Limb (tissue), 2 donors: ENCODE data around the gene TPK1.
A peak's percentile ranks its signal among the peaks of the same experiment; 100 is the strongest.
"Not testable (repeated sequence)": the region's sequence is repeated elsewhere in the genome, so short reads cannot be mapped to it uniquely, and the experiment has no call there.

Source experiments
- DNase-seq, 2 donors: peaks; one replicate each; pipeline ENCODE4 v3.0.0-alpha.2; 2016; ENCODE audit errors: extremely low spot score in 2 of 2

The TPK1 gene

DNA sequence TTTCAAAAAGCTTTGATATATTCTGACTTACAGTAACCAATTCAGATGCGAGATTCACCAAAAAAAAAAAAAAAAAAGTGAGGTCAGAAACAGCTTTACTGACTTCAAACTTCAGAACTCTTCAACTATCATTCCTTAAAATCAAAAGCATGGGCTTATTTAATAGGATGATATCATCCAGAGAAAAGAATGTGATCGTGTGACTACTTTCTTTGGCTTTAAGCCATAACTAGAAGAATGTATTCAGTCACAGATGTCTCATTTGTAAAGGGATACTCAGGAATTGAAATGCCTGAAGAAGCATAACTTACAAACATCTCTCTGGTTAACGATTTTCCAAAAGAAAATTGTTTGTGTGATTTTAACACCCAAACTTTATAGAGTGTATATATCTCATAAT is 11.5 kb downstream of the TPK1 start:
- DNase-seq, result peak in 1 of 2 donors; percentile 67

- DNase-seq, result no peak
These were observed 13.6 kb downstream of the TPK1 start for GRCh38 chr7:144822223-144822622.

- no peak for DNase-seq
These were observed 14.8 kb downstream of the TPK1 start for GRCh38 chr7:144821067-144821466.

DNA sequence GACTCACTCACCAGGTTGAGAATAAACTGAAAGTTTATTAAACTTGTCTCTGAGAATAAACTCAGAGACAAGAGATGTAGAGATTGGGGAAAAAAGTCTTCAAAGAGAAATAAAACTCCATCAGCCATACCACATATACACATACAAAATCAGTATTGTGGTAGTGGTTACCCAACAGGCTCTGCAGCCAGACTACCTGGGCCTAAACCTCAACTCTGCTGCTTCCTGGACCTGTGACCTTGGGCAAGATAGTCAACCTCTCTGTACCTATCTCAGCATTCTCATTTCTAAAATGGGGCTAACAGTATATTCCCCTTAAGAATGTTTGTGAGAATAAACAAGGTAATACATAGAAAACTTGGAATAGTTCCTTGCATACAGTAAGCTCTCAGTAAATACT is 15.3 kb downstream of the TPK1 start:
- no peak for DNase-seq

DNA sequence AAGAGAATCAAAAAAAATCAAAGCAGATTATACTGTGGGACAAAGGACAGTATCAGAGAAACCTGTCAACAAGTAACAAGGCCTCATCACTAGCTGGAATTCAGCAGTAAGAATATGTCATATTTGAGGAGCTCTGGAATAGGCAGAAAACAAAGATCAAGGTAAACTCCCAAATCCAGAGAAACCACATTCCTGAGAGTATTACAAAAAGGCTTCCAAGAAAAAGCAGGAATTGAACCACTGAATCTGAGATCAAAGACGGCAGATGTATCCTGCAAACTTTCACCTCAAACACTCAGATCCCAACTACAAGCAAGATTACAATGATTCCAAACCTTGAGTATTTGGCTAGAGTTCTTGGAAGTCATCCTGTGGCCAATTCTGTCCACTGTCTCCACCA is 16.3 kb downstream of the TPK1 start:
- DNase-seq, result no peak

DNA sequence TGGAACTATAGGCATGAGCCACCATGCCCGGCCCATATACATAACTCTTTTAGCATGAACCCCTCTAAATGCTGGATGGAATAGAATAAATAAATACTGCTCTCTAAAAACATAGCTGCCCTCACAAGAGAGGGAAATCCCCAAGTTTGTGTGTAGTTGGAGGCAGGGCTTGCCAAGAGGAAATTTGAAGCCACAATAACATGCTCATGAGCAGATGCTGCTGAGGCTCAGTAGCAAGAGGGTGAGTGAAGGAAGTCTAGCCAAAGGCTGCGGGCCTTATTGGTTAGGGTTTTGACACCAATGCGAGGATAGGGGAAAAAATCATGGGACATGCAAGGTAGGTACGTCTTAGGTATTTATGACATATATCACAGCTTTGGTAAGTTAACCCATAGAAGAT is 17.3 kb downstream of the TPK1 start:
- DNase-seq, result no peak

DNA sequence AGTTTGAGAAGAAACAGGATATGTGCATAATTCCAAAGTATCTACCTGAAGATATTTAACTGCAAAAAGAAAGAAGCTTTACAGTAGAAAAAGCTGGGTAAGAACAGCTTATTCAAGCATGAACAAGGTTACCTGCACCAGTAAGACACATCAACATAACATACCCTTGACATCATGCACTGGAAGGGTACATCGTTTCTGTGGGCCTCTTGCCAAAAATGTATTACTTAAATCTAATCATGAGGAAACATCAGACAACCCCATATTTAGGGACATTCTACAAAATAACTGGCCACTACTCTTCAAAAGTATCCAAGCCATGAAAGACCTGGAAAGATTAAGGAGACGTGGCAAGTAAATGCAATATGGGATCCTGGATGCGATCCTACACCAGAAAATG is 18.9 kb downstream of the TPK1 start:
- DNase-seq, result no peak

- DNase-seq, result no peak
These were observed 21.6 kb downstream of the TPK1 start for GRCh38 chr7:144814299-144814698.

DNA sequence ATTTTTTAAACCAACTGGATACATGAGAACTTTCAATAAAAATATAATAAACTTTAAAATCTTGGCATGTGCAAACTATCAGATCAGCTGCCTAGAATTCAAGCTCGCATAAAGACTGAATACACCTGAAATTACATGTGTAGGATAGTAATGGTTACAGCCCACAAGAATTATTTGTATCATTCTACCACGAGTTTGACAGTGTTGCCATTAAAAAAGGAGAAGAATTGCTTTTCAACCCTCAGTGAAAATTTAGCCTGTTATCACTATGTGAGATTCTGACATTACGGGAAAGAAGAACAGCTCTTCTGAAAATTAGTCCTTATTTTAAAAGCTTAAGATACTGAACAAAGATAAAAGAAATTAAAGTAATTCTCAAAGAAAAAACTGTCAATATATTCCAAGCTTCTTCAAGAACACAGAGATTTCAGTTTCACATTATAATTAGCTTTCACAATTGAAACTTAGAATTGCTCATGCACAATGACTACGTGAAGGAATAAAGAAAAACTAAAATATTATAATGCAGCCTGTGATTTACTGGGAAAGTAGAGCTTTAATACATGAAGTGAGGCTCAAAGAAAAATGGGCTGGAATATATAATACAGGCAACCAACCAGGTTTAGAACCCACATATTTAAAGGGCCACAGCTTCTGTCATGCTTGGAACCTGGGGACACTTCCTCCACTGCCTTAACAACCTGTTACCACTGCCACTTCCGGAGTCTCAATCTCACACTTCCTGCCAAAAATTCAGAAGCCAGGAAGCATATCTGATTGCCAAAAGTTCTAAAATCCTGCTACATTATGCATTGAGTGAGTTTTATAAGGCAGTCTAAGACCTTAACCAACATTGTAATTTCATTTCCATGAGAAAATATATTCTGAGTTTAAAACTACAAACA is 23.2 kb downstream of the TPK1 start:
- DNase-seq, result no peak

DNA sequence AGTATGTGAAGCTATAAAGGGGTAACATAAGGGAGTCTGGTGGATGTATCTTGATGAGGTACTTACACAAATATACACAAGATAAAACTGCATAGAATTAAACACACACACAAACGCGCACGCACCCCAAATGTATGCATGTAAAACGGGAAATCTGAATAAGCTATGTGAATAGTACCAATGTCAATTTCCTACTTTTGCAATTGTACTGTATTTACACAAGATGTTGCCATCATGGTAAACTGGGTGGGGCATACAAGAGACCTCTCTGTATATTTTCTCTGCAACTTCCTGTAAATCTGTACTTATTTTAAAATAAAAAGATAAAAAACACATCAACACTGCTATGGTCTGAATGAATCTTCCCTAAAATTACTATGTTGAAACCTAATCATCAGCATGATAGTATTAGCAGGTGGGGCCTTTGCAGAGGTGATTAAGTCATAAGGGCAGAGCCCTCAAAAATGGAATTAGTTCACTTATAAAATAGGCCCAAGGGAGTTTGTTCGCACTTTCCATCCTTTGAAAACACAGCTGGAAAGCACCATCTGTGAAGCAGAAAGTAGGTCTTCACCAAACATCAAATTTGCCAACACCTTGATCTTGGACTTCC is 30.1 kb downstream of the TPK1 start:
- no peak for DNase-seq

DNA sequence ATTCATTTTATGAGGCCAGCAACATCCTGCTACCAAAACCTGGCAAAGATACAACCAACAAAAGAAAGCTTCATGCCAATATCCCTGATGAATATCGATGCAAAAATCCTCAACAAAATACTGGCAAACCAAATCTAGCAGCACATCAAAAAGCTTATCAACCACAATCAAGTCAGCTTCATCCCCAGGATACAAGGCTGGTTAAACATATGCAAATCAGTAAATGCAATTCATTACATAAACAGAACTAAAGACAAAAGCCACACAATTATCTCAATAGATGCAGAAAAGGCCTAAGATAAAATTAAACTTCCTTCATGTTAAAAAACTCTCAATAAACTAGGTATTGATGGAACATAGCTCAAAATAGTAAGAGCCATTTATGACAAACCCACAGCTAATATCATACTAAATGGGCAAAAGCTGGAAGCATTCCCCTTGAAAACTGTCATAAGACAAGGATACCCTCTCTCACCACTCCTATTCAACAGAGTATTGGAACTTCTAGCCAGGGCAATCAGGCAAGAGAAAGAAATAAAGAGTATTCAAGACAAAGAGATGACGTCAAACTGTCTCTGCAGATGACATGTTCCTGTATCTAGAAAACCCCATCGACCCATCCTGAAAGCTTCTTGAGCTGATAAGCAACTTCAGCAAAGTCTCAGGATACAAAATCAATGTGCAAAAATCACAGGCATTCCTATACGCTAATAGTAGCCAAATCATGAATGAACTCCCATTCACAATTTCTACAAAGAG is 35.0 kb downstream of the TPK1 start:
- DNase-seq, result not testable (repeated sequence)

GRCh38 chr7:144796919-144797318 is 38.9 kb downstream of the TPK1 start:
- DNase-seq, result no peak

DNA sequence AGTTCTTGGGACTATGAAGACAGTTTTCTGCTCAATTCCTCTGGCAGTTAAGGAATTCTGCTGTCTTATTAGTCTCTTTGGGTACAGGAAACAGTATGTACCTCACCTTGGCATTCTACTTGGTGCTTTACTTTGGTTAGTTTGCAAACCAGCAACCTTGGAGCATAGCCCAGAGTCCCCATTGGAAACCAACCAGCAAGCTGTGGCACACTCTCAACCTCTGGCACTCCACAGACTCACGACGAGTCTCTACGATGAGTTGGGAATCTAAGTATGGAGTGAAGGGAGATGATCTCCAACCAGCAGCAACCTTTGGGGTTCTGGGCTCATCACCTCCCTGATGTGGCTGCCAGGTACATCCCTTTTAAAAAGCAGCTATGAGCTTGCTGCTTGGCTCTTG is 43.8 kb downstream of the TPK1 start:
- DNase-seq, result no peak

DNA sequence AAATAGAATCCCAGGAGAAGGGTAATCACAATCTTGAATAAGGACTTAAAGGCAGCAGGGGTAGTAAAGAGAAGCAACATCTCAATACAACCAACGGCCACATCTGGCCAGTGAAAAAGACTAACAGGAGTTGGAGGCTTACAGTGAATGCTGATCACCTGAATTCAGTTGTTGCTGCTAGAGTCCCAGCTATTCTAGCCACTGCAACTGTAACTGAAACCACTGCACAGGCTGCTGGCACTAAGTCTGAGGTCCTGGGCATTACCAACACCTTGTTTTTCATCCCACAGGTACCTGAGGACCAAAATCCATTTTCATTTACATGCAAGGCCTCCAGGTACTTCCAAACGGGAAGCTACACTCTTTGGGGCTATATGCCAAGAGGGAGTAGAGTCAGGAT is 44.4 kb downstream of the TPK1 start:
- no peak for DNase-seq

GRCh38 chr7:144787127-144787526 is 48.7 kb downstream of the TPK1 start:
- DNase-seq, result no peak

GRCh38 chr7:144786522-144786921 is 49.3 kb downstream of the TPK1 start:
- no peak for DNase-seq

GRCh38 chr7:144786079-144786478 is 49.8 kb downstream of the TPK1 start:
- no peak for DNase-seq

DNA sequence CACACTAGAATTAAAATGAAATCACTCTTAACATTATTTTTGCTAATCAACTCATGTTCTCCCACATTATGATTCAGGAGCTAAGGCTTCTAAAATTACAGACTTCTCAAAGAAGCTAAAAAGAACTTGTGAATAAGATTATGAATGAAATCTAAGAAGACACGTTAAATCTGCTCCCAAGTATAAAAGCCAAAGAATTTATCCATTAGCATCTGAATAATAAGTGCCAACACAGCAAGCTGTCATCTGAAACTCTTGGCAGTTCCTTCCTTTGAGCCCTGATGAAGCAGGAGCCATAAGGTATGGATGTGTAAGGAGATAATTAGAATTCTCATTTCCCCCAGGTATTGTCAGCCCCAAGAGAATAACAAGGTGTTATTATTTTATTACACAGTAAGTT is 50.3 kb downstream of the TPK1 start:
- no peak for DNase-seq

- no peak for DNase-seq
These were observed 50.9 kb downstream of the TPK1 start for GRCh38 chr7:144784943-144785342.

DNA sequence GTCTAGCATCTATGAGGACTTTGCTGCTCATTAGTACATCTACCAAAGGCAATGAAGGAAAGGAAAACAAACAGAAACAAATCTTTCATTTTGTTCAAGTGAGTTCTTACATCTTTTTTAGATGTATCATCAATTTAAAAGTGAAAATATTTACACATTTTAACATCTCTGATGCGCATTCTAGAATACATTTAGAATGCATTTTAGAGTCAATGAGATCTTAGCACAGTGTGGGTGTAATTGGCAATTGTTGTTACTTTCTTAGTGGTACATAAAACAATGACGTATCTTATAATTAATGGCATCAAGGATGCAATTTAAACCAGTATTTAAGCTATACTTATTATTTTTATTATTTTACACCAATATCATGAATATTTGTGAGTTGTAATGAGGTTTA is 51.4 kb downstream of the TPK1 start:
- DNase-seq, result no peak

DNA sequence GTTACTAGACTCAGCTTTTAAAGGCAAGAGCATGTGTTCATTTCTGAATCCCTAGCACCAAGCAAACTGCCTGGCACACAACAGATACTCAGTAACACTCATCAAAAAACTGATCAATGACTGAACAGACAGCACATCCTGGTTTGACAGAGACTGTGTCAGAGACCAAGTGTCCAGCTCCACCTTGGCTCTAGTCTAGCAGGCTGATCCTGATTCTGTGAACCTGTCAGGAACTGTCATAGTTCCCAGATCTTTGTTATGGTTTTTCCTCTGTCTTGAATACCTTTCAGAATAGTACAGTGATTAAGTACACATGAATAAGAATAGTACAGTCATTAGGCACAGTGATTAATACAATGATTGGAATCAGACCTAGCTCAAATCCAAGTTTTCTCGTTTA is 53.0 kb downstream of the TPK1 start:
- no peak for DNase-seq

- DNase-seq, result no peak
These were observed 55.7 kb downstream of the TPK1 start for GRCh38 chr7:144780071-144780608.
